AML-193 (cell line): ENCODE measurements around the gene IGSF21.

Experiments
- DNase-seq, 2 experiments: peaks; one replicate each; lab custom pipeline; 2025; lab: John Stamatoyannopoulos, UW

The IGSF21 gene

GRCh38 chr1:18329469-18330253, 222.1 kb downstream of the IGSF21 start:
- no peak for DNase-seq

DNA sequence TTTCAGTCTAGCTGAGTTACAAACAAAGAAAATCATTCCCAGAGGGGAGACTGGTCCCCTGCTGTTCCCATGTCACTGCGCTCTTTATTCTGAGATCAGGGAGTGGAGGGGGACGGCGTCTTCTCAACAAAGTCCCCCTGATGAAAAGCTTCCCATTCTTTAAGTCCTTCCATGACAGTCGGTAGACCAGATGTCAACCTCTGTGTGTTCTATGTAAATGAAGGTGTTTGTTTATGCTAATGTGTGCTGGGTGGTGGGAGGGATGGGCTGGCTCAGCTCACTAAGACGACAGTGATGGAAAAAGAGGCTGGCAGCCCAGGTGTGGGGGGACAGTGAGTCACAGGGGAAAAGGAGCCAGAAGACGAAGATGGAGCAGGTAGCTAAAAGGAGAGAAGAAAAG, 225.0 kb downstream of the IGSF21 start:
- no peak for DNase-seq

GRCh38 chr1:18333220-18333619, 225.6 kb downstream of the IGSF21 start:
- DNase-seq = no peak

DNA sequence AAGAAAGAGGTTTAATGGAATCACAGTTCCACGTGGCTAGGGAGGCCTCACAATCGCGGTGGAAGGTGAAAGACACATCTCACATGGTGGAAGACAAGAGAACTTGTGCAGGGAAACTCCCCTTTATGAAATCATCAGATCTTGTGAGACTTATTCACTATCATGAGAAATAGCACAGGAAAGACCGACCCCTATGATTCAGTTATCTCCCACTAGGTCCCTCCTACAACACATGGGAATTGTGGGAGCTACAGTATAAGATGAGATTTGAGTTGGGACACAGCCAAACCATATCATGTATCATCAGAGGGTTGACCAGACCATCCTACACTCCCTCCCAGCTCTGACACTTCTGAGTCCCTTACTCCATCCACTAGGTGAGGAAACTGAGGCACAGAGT, 229.2 kb downstream of the IGSF21 start:
- no peak for DNase-seq

- no peak for DNase-seq
These were observed 230.2 kb downstream of the IGSF21 start for GRCh38 chr1:18337757-18338156.

- no peak for DNase-seq
These were observed 231.6 kb downstream of the IGSF21 start for GRCh38 chr1:18339161-18339560.

- no peak for DNase-seq
These were observed 232.7 kb downstream of the IGSF21 start for GRCh38 chr1:18340158-18340764.

- no peak for DNase-seq
These were observed 233.2 kb downstream of the IGSF21 start for GRCh38 chr1:18340787-18341186.

DNA sequence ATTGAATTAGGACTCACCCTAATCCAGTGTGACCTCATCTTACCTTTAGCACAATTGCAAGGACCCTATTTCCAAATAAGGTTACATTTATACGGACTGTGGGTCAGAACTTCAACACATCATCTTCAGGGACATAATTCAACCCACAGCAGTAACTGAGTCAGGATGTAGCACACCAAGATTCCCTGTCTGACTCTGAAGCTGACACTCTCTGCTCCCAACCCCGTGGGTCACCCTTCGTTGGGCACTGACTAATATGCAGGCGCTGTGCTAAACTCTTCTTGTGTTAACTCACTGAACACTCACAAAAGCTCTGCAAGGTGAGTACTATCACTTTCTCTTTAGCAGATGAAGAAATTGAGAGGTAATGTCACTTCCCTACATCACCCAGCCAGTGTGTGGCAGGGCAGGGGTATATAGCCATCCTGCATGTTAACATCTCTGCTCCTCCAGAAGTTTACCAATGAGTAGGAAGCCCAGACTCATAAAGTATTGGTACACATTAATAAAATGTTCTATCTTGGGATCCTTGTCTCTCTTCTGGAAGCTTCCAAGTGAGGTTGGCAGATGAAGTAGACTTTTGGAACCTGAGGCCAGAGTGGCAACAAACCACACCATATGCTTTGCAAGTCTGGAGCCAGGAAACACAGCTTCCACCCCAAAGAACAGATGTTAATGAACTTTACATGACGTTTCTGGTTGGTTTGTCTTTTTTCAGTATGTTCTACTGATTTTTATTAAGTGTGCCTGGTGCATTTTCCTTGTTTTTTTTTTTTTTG, 233.9 kb downstream of the IGSF21 start:
- no peak for DNase-seq

- no peak for DNase-seq
These were observed 235.1 kb downstream of the IGSF21 start for GRCh38 chr1:18342744-18343143.

GRCh38 chr1:18343581-18343980, 236.0 kb downstream of the IGSF21 start:
- no peak for DNase-seq

GRCh38 chr1:18344755-18345154, 237.2 kb downstream of the IGSF21 start:
- DNase-seq = no peak

DNA sequence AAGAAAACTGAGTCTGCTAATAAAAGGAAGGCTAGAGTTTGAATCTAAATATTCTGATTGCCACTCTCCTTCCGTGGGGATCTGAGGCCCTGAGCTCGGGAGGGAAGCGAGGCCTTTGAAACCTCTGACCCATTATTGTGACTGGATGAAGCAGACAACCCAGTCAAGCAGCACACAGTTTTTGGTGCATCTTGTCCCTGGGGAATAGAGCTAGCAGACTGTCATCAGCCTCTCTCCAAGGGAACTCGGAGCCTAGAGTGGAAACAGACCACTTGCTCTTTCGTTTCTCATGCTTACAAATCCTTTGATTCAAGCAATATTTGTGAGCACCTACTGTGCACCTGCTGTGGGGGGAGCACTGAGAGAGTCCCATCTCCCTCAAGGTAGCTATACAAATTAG, 240.0 kb downstream of the IGSF21 start:
- DNase-seq = no peak

GRCh38 chr1:18348354-18348753, 240.8 kb downstream of the IGSF21 start:
- no peak for DNase-seq

DNA sequence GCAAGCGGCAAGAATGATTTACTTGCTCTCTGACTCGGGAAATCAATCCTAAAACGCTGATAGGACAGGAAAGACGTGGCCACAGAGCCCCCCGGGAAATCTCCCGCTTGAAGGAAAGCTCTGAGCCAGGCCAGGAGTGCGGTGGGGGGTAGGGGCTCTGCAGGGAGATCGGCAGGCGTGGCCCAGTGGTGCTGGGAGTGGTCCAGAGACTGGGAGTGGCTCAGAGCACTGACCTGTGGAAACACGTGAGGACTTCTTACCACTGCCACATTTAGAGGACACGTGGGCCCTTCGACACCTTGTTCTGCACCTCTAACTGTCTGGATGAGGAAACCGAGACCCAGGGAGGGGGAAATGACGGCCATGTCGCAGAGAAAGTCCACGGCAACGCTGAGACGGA, 243.1 kb downstream of the IGSF21 start:
- no peak for DNase-seq

DNA sequence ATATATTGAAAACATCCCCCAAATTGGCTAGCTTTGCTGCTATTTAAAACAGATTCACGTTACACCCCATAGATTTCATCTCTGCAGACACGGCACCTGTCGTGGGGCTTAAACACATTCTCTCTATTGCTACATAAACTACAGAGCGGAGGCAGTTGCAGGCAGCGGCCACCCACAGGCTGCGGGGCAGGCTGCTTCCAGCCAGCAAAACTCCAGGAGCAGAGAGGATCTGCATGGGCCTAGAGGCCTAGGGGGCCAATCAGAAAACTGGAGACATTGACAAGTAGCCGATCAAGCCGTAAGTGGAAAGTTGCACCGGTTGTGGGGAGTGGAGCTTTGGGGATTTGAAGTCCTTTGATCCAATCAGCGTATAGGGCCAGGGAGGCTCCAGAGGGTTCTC, 244.1 kb downstream of the IGSF21 start:
- DNase-seq = no peak

- no peak for DNase-seq
These were observed 245.2 kb downstream of the IGSF21 start for GRCh38 chr1:18352636-18353265.

GRCh38 chr1:18353528-18353927, 245.9 kb downstream of the IGSF21 start:
- DNase-seq = no peak

DNA sequence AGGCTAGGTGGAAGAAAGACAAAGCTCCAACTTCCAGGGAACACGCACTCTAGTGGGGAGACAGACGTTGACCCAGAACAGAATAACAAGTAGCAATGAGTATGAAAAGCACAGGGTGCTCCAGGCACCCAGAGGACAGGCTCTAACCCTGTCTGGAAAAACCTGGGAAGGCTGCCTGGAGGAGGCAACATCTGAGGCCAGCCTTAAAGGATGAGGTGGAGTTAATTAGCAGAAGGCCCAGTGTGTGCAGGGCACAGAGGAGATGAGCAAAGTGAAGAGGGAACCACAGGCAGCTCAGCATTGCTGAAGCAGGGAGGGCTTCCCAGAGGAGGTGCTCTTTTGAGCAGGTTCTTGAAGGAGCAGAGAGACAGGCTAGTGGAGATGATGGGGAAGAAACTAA, 246.4 kb downstream of the IGSF21 start:
- no peak for DNase-seq

- DNase-seq = no peak
These were observed 247.0 kb downstream of the IGSF21 start for GRCh38 chr1:18354612-18355011.

GRCh38 chr1:18357622-18358230, 250.1 kb downstream of the IGSF21 start:
- DNase-seq = no peak

DNA sequence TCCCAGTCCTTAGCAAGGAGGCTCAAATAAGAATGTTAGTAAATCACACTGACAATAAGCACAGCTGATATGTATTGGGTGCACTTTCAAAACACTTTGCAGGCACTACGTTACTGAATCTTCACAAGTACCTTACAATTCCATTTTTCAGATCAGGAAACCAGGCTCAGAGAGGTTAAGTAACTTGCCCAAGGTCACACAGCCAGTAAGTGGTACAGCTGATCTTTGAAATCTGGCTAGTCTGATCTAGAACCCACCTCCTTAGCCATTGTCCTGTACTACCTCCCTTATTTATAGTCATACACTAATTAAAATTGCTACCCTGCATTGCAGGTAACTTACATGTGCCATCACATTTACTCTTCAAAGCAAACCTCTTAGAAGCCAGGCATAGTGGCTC, 251.0 kb downstream of the IGSF21 start:
- no peak for DNase-seq
